ENCODE data around the gene TENM3.

TENM3 gene

DNA sequence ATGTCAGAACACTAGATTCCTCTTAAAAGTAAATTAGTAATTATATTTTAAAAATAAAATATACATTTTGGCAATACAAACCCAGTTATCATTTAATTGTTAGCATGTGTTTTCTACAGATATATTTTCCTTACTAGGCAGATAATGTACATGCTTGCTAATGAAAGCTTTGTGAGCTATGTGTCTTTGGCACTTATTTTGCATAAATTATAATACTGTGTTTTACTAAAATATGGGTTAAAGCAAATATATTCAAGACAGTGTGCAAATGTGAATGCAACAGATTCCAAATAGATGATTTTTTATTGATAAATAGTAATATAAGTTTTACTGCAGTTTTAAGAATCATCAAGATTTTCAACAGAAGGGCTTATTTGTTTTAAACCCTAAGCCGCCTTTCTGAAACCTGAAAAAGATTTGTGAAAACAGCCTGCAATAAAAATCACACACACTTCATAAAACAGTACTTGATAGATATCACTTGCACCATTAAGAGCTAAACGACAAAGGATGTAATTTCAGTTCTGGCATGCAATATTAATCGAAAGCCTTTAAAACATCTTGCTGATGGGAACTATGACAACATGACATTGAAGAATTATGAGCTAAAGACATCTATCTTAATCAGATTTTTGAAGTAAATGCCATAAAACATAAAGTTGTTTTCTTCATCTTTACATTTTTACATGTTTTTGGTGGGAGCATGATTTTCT is 340.7 kb downstream of the TENM3 start:
- TF ChIP-seq, protein P1, sequence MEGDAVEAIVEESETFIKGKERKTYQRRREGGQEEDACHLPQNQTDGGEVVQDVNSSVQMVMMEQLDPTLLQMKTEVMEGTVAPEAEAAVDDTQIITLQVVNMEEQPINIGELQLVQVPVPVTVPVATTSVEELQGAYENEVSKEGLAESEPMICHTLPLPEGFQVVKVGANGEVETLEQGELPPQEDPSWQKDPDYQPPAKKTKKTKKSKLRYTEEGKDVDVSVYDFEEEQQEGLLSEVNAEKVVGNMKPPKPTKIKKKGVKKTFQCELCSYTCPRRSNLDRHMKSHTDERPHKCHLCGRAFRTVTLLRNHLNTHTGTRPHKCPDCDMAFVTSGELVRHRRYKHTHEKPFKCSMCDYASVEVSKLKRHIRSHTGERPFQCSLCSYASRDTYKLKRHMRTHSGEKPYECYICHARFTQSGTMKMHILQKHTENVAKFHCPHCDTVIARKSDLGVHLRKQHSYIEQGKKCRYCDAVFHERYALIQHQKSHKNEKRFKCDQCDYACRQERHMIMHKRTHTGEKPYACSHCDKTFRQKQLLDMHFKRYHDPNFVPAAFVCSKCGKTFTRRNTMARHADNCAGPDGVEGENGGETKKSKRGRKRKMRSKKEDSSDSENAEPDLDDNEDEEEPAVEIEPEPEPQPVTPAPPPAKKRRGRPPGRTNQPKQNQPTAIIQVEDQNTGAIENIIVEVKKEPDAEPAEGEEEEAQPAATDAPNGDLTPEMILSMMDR (IDR thresholded peaks at IDR 0.05; ENCODE audit: low read depth, low read length), result no peak
- no peak overlapping the region for H3K4me3 ChIP-seq (ENCODE audit: low read depth, low read length)

DNA sequence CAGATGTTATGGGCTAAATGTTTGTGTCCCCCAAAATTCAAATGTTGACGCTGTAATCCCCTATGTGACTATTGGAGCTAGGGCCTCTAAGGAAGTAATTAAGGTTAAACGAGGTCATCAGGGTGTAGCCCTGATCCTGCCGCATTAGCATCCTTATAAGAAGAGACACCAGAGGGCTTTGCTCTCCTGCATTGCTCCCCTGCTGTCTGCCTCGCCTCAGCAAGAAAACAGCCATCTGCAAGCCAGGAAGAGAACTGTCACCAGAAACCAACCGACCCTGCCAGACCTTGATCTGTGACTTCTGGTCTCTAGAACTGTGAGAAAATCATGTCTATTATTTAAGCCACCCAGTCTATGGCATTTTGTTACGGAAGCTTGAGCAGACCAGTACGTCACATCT is 342.1 kb downstream of the TENM3 start:
- no peak overlapping the region for H3K4me3 ChIP-seq (ENCODE audit: low read depth, low read length)
- TF ChIP-seq, protein P1 (IDR thresholded peaks at IDR 0.05; ENCODE audit: low read depth, low read length), result no peak

DNA sequence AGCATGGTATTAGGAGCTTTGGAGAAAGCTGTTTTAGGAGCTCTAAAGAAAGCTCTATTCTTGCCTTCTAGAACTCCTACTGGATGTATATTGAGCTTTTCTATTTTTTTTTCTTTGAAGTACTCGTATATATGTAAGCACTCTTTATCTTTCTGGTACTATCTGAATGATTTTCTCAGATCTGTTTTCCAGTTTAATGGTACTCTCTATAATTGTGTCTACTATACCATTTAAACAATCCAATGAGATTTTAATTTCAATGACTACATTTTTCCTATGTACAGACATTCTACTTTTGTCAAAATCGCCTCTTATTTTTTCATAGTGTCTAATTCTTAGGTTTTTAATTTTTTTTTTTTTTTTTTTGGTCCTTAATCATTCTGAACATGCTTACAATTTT is 345.9 kb downstream of the TENM3 start:
- H3K4me3 ChIP-seq (ENCODE audit: low read depth, low read length), result no peak overlapping the region
- TF ChIP-seq, protein P1 (IDR thresholded peaks at IDR 0.05; ENCODE audit: low read depth, low read length), result no peak

DNA sequence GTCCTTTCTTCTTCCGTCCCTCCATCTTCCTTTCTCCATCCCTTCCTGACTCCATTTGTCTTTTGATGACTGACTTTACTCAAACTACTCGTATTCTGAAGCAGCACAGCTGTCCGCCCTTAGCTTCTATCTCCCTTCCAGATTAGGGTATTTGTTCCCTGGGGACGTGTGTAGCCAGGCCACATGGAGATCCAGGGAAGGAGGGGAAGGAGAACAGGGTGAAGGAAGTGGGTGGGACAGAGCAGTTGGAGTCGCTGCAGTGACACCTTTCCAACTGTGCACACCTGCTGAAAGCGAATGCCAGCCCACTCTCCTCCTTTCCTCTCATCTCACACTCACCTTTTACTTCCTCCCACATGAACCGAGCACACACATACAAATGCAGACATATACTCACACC is 350.2 kb downstream of the TENM3 start:
- no peak overlapping the region for H3K4me3 ChIP-seq (ENCODE audit: low read depth, low read length)
- TF ChIP-seq, protein P1 (IDR thresholded peaks at IDR 0.05; ENCODE audit: low read depth, low read length), result no peak

DNA sequence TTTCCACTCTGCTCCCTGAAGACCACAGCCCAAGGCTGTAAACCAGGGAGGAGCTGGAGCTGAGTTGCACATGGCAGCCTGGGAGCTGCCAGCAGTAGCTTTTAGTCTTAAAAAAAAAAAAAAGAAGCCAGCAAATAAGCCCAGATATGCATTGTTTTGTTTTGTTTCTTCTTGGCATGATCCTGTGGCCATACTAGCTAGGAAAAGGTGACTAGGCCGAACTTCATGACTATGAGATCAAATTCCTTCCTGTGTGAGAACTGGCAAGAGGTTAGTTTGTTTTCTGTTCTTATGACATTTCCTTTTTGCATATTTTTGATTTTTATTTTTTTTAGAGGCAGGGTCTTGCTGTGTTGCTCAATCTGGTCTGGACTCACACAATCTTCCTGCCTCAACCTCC is 350.7 kb downstream of the TENM3 start:
- TF ChIP-seq, protein P1 (IDR thresholded peaks at IDR 0.05; ENCODE audit: low read depth, low read length), result no peak
- H3K4me3 ChIP-seq (ENCODE audit: low read depth, low read length), result no peak overlapping the region

DNA sequence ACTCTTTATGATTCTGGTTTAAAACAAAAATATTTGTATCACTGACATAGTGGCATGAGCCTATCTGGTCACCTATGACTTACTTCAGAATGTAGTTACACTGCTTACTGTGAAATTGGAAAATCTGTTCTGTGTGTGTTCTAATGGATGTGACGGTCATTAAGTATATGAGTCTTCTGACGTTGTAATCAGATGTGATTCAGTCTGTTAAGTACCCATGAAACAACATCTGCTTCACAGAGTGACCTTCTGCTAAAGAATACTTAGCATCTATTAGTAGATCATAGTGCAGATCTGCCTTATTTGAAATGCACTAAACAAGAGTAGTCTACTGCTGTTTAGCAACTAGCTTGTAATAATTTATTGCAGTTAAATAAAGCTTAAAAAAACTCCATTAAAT is 356.9 kb downstream of the TENM3 start:
- TF ChIP-seq, protein P1 (IDR thresholded peaks at IDR 0.05; ENCODE audit: low read depth, low read length), result no peak
- no peak overlapping the region for H3K4me3 ChIP-seq (ENCODE audit: low read depth, low read length)

DNA sequence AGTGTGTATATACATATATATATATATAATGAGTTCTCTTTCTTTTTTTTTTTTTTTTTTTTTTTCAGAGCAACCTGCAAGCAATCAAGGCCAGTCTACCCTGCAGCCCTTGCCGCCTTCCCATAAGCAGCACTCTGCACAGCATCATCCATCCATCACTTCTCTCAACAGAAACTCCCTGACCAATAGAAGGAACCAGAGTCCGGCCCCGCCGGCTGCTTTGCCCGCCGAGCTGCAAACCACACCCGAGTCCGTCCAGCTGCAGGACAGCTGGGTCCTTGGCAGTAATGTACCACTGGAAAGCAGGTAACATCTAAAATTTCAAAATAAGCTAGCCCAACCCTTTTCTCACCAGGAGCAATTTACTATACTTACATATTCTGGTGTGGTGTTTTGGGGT is 357.7 kb downstream of the TENM3 start:
- H3K4me3 ChIP-seq (ENCODE audit: low read depth, low read length), result no peak overlapping the region
- TF ChIP-seq, protein P1 (IDR thresholded peaks at IDR 0.05; ENCODE audit: low read depth, low read length), result no peak
